ENCODE data around the gene SNAP47.

SNAP47 gene

DNA sequence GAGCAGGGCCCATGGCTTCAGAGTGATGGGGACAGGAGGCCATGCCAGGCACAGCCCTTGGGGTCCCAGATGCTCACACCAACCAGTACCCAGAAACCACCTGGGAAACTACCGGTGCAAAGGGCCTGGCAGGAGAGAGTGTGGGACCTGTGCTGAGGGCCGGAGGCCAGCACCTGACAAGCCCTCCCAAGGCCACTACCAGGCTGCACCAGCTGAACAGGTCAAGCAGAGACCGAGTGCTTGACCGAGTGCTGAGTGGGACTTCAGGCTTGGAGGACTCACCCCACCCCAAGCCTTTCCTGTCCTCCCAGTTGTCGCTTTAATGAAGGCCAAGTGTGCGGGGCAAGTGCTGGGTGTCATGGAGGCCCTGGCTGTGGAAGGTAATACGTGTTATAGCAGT is 36.5 kb downstream of the SNAP47 start:
- Histone ChIP-seq H3K4me1 (ENCODE audit: control insufficient read depth, insufficient read depth, low read length) (peaks cover 5% of the 10 kb centered on the region; the same call in 1 of the 2 replicates), H3K9me3 (ENCODE audit: control insufficient read depth, insufficient read depth, low read depth, low read length) (no peaks in the 10 kb centered on the region), H3K27ac (ENCODE audit: low read depth, low read length) (no peak overlapping the region), H3K27me3 (ENCODE audit: control insufficient read depth, insufficient read depth, low read length) (no peaks in the 10 kb centered on the region), H3K9ac (ENCODE audit: low read length) (no peak overlapping the region), H3K36me3 (ENCODE audit: control insufficient read depth, insufficient read depth, low read length) (peaks cover 50% of the 10 kb centered on the region), H3K4me3 (ENCODE audit: low read depth, low read length) (no peak overlapping the region)

GRCh38 chr1:227773558-227773957 is 38.3 kb downstream of the SNAP47 start:
- Histone ChIP-seq H3K9ac (ENCODE audit: low read length) (no peak overlapping the region), H3K27me3 (ENCODE audit: control insufficient read depth, insufficient read depth, low read length) (no peaks in the 10 kb centered on the region), H3K9me3 (ENCODE audit: control insufficient read depth, insufficient read depth, low read depth, low read length) (no peaks in the 10 kb centered on the region), H3K27ac (ENCODE audit: low read depth, low read length) (no peak overlapping the region), H3K4me1 (ENCODE audit: control insufficient read depth, insufficient read depth, low read length) (peaks cover 5% of the 10 kb centered on the region; the same call in 1 of the 2 replicates), H3K36me3 (ENCODE audit: control insufficient read depth, insufficient read depth, low read length) (peaks cover 38% of the 10 kb centered on the region), H3K4me3 (ENCODE audit: low read depth, low read length) (no peak overlapping the region)

DNA sequence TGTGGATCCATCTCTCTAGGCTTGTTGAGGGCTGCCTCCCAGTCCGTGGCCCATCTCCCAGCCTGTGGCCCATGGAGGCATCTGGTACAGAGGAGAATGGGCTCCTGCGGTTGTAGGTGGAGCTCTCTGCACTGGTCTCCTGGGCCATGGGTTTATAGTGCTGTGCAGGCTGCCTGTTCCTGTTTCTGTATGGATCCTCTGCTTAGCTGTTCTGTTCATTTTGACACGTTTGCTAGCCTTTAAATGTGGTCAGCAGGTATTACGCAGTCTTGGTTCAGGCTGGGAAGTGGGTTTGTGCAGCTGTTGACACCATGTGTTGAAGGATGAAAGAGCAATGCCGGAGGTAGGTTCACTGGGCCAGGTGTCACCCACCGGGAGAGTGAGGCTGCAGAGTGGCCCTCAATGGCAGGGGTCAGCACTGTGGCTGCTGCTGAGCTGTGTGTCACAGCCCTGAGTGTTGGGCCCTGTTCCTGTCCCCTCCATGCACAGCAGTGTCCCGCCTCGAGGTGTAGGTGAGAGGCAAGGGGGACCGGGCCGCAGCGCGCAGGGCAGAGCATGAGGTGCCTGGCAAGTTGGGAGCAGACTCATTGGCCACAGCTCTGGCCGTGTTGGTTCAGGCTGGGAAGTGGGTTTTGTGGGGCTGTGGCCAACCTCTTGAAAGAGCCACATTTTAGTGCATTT is 39.0 kb downstream of the SNAP47 start:
- H3K9me3 ChIP-seq (ENCODE audit: control insufficient read depth, insufficient read depth, low read depth, low read length) = no peaks in the 10 kb centered on the region
- peaks cover 35% of the 10 kb centered on the region for H3K36me3 ChIP-seq (ENCODE audit: control insufficient read depth, insufficient read depth, low read length)
- H3K27me3 ChIP-seq (ENCODE audit: control insufficient read depth, insufficient read depth, low read length) = no peaks in the 10 kb centered on the region
- H3K27ac ChIP-seq (ENCODE audit: low read depth, low read length) = no peak overlapping the region
- peaks cover 5% of the 10 kb centered on the region; the same call in 1 of the 2 replicates for H3K4me1 ChIP-seq (ENCODE audit: control insufficient read depth, insufficient read depth, low read length)
- no peak overlapping the region for H3K9ac ChIP-seq (ENCODE audit: low read length)
- no peak overlapping the region for H3K4me3 ChIP-seq (ENCODE audit: low read depth, low read length)

- no peaks in the 10 kb centered on the region for H3K9me3 ChIP-seq (ENCODE audit: control insufficient read depth, insufficient read depth, low read depth, low read length)
- H3K36me3 ChIP-seq (ENCODE audit: control insufficient read depth, insufficient read depth, low read length) = peaks cover 33% of the 10 kb centered on the region
- no peak overlapping the region for H3K9ac ChIP-seq (ENCODE audit: low read length)
- H3K27ac ChIP-seq (ENCODE audit: low read depth, low read length) = no peak overlapping the region
- H3K27me3 ChIP-seq (ENCODE audit: control insufficient read depth, insufficient read depth, low read length) = no peaks in the 10 kb centered on the region
- no peak overlapping the region for H3K4me3 ChIP-seq (ENCODE audit: low read depth, low read length)
- H3K4me1 ChIP-seq (ENCODE audit: control insufficient read depth, insufficient read depth, low read length) = peaks cover 5% of the 10 kb centered on the region; the same call in 1 of the 2 replicates
Measured at GRCh38 chr1:227774821-227775661, 39.8 kb downstream of the SNAP47 start.

DNA sequence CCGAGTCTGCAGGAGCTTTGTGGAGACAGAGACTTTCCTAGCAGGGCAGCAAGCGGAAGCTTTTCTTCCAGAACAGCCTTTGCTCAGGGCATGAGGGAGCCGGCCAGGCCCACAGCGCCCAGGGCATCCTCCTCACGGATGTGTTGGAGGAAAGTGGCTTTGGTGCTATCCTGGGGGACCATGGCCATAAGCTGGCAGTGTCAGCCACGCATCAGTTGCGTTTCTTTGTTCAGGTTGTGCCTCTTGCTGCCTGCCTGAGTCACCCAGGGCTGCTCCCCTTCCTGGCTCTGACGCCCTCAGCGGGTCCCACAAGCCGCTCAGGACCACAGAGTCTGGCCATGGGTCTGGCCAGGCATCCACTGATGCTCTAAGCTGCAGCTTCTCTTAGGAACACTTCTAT is 40.6 kb downstream of the SNAP47 start:
- H3K27me3 ChIP-seq (ENCODE audit: control insufficient read depth, insufficient read depth, low read length) = no peaks in the 10 kb centered on the region
- peaks cover 35% of the 10 kb centered on the region for H3K36me3 ChIP-seq (ENCODE audit: control insufficient read depth, insufficient read depth, low read length)
- H3K27ac ChIP-seq (ENCODE audit: low read depth, low read length) = no peak overlapping the region
- H3K9me3 ChIP-seq (ENCODE audit: control insufficient read depth, insufficient read depth, low read depth, low read length) = no peaks in the 10 kb centered on the region
- H3K4me1 ChIP-seq (ENCODE audit: control insufficient read depth, insufficient read depth, low read length) = peaks cover 5% of the 10 kb centered on the region; the same call in 1 of the 2 replicates
- H3K9ac ChIP-seq (ENCODE audit: low read length) = no peak overlapping the region
- H3K4me3 ChIP-seq (ENCODE audit: low read depth, low read length) = no peak overlapping the region

DNA sequence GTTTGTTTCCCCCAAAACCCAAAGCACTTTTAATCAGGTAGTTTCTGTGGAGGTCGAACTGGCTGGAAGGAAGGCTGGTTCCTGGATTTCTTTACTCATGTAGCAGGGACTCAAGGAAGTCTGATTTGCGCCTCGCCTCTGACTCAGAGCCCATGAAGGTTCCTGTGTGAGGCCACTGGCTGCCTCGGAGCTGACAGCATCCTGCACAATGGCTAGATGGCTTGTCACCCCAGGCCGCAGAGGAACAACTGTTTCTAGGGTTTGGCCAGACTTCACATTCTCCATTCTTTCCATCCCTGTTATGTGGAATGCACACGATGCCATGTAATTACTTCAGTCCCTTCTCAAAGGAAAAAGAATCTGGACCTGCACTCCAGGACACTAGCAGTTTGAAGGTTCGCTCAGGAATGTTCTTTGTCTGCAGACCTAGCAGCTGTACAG is 41.1 kb downstream of the SNAP47 start:
- no peak overlapping the region for H3K9ac ChIP-seq (ENCODE audit: low read length)
- H3K27ac ChIP-seq (ENCODE audit: low read depth, low read length) = no peak overlapping the region

GRCh38 chr1:227777156-227777555 is 41.9 kb downstream of the SNAP47 start:
- no peak overlapping the region for H3K9ac ChIP-seq (ENCODE audit: low read length)
- H3K27me3 ChIP-seq (ENCODE audit: control insufficient read depth, insufficient read depth, low read length) = no peaks in the 10 kb centered on the region
- peaks cover 5% of the 10 kb centered on the region; the same call in 1 of the 2 replicates for H3K4me1 ChIP-seq (ENCODE audit: control insufficient read depth, insufficient read depth, low read length)
- peaks cover 40% of the 10 kb centered on the region for H3K36me3 ChIP-seq (ENCODE audit: control insufficient read depth, insufficient read depth, low read length)
- no peak overlapping the region for H3K27ac ChIP-seq (ENCODE audit: low read depth, low read length)
- H3K4me3 ChIP-seq (ENCODE audit: low read depth, low read length) = no peak overlapping the region
- no peaks in the 10 kb centered on the region for H3K9me3 ChIP-seq (ENCODE audit: control insufficient read depth, insufficient read depth, low read depth, low read length)

More for the DNA sequence above, 41.1 kb downstream of the SNAP47 start:
- Histone ChIP-seq H3K4me1 (ENCODE audit: control insufficient read depth, insufficient read depth, low read length) (peaks cover 5% of the 10 kb centered on the region; the same call in 1 of the 2 replicates), H3K27me3 (ENCODE audit: control insufficient read depth, insufficient read depth, low read length) (no peaks in the 10 kb centered on the region), H3K4me3 (ENCODE audit: low read depth, low read length) (no peak overlapping the region), H3K9me3 (ENCODE audit: control insufficient read depth, insufficient read depth, low read depth, low read length) (no peaks in the 10 kb centered on the region), H3K36me3 (ENCODE audit: control insufficient read depth, insufficient read depth, low read length) (peaks cover 38% of the 10 kb centered on the region)

GRCh38 chr1:227777646-227778045 is 42.4 kb downstream of the SNAP47 start:
- Histone ChIP-seq H3K4me1 (ENCODE audit: control insufficient read depth, insufficient read depth, low read length) (peaks cover 5% of the 10 kb centered on the region; the same call in 1 of the 2 replicates), H3K36me3 (ENCODE audit: control insufficient read depth, insufficient read depth, low read length) (peaks cover 42% of the 10 kb centered on the region), H3K4me3 (ENCODE audit: low read depth, low read length) (no peak overlapping the region), H3K9ac (ENCODE audit: low read length) (no peak overlapping the region), H3K9me3 (ENCODE audit: control insufficient read depth, insufficient read depth, low read depth, low read length) (no peaks in the 10 kb centered on the region), H3K27me3 (ENCODE audit: control insufficient read depth, insufficient read depth, low read length) (no peaks in the 10 kb centered on the region), H3K27ac (ENCODE audit: low read depth, low read length) (no peak overlapping the region)

- H3K4me1 ChIP-seq (ENCODE audit: control insufficient read depth, insufficient read depth, low read length) = peaks cover 5% of the 10 kb centered on the region; the same call in 1 of the 2 replicates
- peaks cover 40% of the 10 kb centered on the region for H3K36me3 ChIP-seq (ENCODE audit: control insufficient read depth, insufficient read depth, low read length)
- H3K9me3 ChIP-seq (ENCODE audit: control insufficient read depth, insufficient read depth, low read depth, low read length) = no peaks in the 10 kb centered on the region
- H3K27ac ChIP-seq (ENCODE audit: low read depth, low read length) = no peak overlapping the region
- no peaks in the 10 kb centered on the region for H3K27me3 ChIP-seq (ENCODE audit: control insufficient read depth, insufficient read depth, low read length)
- no peak overlapping the region for H3K9ac ChIP-seq (ENCODE audit: low read length)
- H3K4me3 ChIP-seq (ENCODE audit: low read depth, low read length) = no peak overlapping the region
Measured at GRCh38 chr1:227778401-227778947, 43.2 kb downstream of the SNAP47 start.

DNA sequence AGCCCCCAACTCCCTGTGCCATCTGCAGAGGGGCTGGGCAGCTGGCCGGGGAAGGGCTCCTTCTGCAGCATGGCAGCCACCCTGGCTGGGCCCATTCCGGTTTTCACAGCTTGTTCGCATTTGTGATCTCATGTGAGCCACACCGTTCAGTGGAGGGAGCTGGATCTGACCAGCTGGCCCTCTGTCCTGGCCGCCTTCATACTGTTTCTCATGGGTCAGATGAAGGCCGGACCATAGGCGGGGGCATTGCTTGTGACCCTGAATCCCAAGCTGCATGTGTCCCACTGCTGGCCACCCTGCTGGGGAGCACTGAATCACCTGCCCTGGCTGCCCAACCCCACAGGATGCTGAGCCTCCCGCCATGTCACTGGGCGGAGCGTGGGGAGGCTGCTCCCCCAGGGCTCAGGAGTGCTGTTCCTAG is 43.8 kb downstream of the SNAP47 start:
- Histone ChIP-seq H3K4me1 (ENCODE audit: control insufficient read depth, insufficient read depth, low read length) (peaks cover 5% of the 10 kb centered on the region; the same call in 1 of the 2 replicates), H3K9ac (ENCODE audit: low read length) (no peak overlapping the region), H3K27me3 (ENCODE audit: control insufficient read depth, insufficient read depth, low read length) (no peaks in the 10 kb centered on the region), H3K36me3 (ENCODE audit: control insufficient read depth, insufficient read depth, low read length) (peaks cover 39% of the 10 kb centered on the region), H3K27ac (ENCODE audit: low read depth, low read length) (no peak overlapping the region), H3K4me3 (ENCODE audit: low read depth, low read length) (no peak overlapping the region), H3K9me3 (ENCODE audit: control insufficient read depth, insufficient read depth, low read depth, low read length) (no peaks in the 10 kb centered on the region)

DNA sequence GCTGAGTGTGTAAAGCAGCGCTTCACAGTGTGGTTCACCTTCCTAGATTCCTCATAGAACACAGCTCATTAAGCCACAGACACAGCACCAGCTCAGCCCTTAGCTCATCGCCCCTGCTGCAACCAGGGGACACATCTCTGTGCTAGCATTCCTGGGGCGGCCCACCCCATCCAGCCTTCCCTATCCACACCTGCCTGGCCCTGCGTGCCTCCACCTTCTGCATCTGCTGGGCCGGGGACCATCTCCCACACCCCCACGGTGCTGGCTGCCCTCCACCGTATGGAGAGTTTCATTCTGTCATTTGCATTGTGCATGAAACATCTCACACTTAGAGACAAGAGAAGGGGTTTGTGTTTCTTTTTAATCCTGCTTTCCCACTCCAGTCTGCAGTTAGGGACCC is 44.5 kb downstream of the SNAP47 start:
- Histone ChIP-seq H3K4me3 (ENCODE audit: low read depth, low read length) (no peak overlapping the region), H3K36me3 (ENCODE audit: control insufficient read depth, insufficient read depth, low read length) (peaks cover 39% of the 10 kb centered on the region), H3K27ac (ENCODE audit: low read depth, low read length) (no peak overlapping the region), H3K9me3 (ENCODE audit: control insufficient read depth, insufficient read depth, low read depth, low read length) (no peaks in the 10 kb centered on the region), H3K27me3 (ENCODE audit: control insufficient read depth, insufficient read depth, low read length) (no peaks in the 10 kb centered on the region), H3K9ac (ENCODE audit: low read length) (no peak overlapping the region), H3K4me1 (ENCODE audit: control insufficient read depth, insufficient read depth, low read length) (peaks cover 3% of the 10 kb centered on the region; the same call in 1 of the 2 replicates)
